ENCODE results near the gene RAB11A.

DNA sequence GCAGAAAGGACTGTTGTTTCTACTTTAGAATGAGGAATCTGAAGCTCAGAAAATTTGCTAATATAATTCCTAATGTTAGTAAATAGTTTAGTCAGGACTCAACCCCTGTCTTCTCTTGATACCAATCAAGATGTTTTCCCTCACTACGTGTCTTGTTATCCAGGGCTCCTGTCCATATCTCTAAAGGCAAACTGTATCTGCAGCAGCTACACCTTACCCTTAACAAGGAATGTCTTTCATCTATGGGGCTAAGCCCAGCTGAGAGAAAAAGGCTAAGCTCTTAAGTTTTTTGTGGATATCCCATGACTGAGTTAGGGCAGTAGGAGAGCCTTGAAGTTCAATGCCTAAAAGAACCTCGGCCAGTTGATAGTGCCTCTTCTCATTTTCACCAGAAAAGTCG, 32.5 kb downstream of the RAB11A start:
- TF ChIP-seq, protein P1, sequence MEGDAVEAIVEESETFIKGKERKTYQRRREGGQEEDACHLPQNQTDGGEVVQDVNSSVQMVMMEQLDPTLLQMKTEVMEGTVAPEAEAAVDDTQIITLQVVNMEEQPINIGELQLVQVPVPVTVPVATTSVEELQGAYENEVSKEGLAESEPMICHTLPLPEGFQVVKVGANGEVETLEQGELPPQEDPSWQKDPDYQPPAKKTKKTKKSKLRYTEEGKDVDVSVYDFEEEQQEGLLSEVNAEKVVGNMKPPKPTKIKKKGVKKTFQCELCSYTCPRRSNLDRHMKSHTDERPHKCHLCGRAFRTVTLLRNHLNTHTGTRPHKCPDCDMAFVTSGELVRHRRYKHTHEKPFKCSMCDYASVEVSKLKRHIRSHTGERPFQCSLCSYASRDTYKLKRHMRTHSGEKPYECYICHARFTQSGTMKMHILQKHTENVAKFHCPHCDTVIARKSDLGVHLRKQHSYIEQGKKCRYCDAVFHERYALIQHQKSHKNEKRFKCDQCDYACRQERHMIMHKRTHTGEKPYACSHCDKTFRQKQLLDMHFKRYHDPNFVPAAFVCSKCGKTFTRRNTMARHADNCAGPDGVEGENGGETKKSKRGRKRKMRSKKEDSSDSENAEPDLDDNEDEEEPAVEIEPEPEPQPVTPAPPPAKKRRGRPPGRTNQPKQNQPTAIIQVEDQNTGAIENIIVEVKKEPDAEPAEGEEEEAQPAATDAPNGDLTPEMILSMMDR (IDR thresholded peaks at IDR 0.05) = no peak
- TF ChIP-seq POLR2A (IDR thresholded peaks at IDR 0.05) = no peak
